Endometrial microvascular endothelial cells (primary cell): ENCODE results near the gene FNBP1L. TPM values are rescaled to one million over a fixed set of nuclear protein-coding genes. Genes with fewer than 3 reads are reported as not detected.
"Not testable (repeated sequence)": the region's sequence is repeated elsewhere in the genome, so short reads cannot be mapped to it uniquely, and the experiment has no call there.

Experiments
- in situ Hi-C: cut with HindIII; loops from 2 replicates; pipeline ENCODE4 v1.10.0; 2017; ENCODE audit warnings: low sequenced_read_pairs, low pct_unique_long_range_greater_than_20kb; ENCODE audit errors: inconsistent ontology term
- total RNA-seq: library from RNA; depleted of rRNA; stranded (reverse); fragments of >200 nt; gene quantifications from one replicate; pipeline ENCODE4 v1.2.3, GENCODE V29; 2015; ENCODE audit errors: inconsistent ontology term

Gene FNBP1L
- total RNA-seq, 1 donor from 2014 or later: 27.9 TPM

GRCh38 chr1:93578911-93579825, 131.2 kb downstream of the FNBP1L start:
- in situ Hi-C loops: no loop called here

GRCh38 chr1:93579891-93580290, 132.0 kb downstream of the FNBP1L start:
- in situ Hi-C loops: no loop called here

- in situ Hi-C loops: no loop called here
Measured at GRCh38 chr1:93581917-93582850, 134.3 kb downstream of the FNBP1L start.

GRCh38 chr1:93584261-93585003, 136.5 kb downstream of the FNBP1L start:
- in situ Hi-C loops: no loop called here

- in situ Hi-C loops: no loop called here
Measured at GRCh38 chr1:93585059-93585966, 137.4 kb downstream of the FNBP1L start.

- in situ Hi-C loops: no loop called here
Measured at GRCh38 chr1:93587354-93587753, 139.4 kb downstream of the FNBP1L start.

GRCh38 chr1:93588206-93588605, 140.3 kb downstream of the FNBP1L start:
- in situ Hi-C loops: no loop called here

- in situ Hi-C loops: no loop called here
Measured at GRCh38 chr1:93588955-93589354, 141.0 kb downstream of the FNBP1L start.

- in situ Hi-C loops: not testable (repeated sequence)
Measured at GRCh38 chr1:93591291-93591675, 143.4 kb downstream of the FNBP1L start.

GRCh38 chr1:93591676-93592550, 144.0 kb downstream of the FNBP1L start:
- in situ Hi-C loops: no loop called here

- in situ Hi-C loops: no loop called here
Measured at GRCh38 chr1:93592551-93592949, 144.6 kb downstream of the FNBP1L start.

GRCh38 chr1:93593854-93594602, 146.1 kb downstream of the FNBP1L start:
- in situ Hi-C loops: no loop called here

- in situ Hi-C loops: no loop called here
Measured at GRCh38 chr1:93594603-93594880, 146.6 kb downstream of the FNBP1L start.

GRCh38 chr1:93595266-93595665, 147.3 kb downstream of the FNBP1L start:
- in situ Hi-C loops: no loop called here

GRCh38 chr1:93595743-93596142, 147.8 kb downstream of the FNBP1L start:
- in situ Hi-C loops: no loop called here

GRCh38 chr1:93596329-93597089, 148.6 kb downstream of the FNBP1L start:
- in situ Hi-C loops: no loop called here
